Naive thymus-derived CD4-positive, alpha-beta T cell (primary cell): Measurements from ENCODE around the gene CDCP1. TPM values are rescaled to one million over a fixed set of nuclear protein-coding genes. Genes with fewer than 3 reads are reported as not detected.
A peak's percentile ranks its signal among the peaks of the same experiment; 100 is the strongest.

ENCODE experiments used
- ATAC-seq: fragments of 150-1000 bp; cut with Tn5 transposase; 2 replicates; pipeline ENCODE4 v1.10.0; 2021; ENCODE audit warnings: mild to moderate bottlenecking, moderate library complexity
- CTCF ChIA-PET: fragments of 350-600 bp; sonication (Branson Sonifier 250); formaldehyde crosslinking; loops from one replicate; lab custom pipeline; 2021; ENCODE audit warnings: antibody characterized with exemption; lab: Charles Lee
- POLR2A ChIA-PET: fragments of 350-600 bp; sonication (Branson Sonifier 250); formaldehyde crosslinking; loops from one replicate; lab custom pipeline; 2021; ENCODE audit warnings: antibody characterized with exemption, inconsistent platforms; lab: Charles Lee
- DNase-seq, 9 donors: peaks; one replicate each; pipeline versions ENCODE4 v3.0.0 to v3.0.0-alpha.2; 2020 to 2022; ENCODE audit warnings: mixed read lengths in 1 of 9
- H3K27ac ChIP-seq: one replicate; pipeline ENCODE4 v1.7.0; 2013; ENCODE audit warnings: mild to moderate bottlenecking, low read depth, low read length, moderate library complexity
- H3K27me3 ChIP-seq, 2 donors: one replicate each; pipeline ENCODE4 v1.7.0; 2013; ENCODE audit warnings: low read length in 2 of 2, mild to moderate bottlenecking in 2 of 2, moderate library complexity in 2 of 2; ENCODE audit not compliant: control insufficient read depth in 2 of 2, insufficient read depth in 2 of 2
- H3K36me3 ChIP-seq, 3 experiments: 1 replicate in 2 of 3; 2 replicates in 1 of 3; pipeline ENCODE4 v1.7.0; 2013; ENCODE audit warnings: low read length in 3 of 3, mild to moderate bottlenecking in 3 of 3, moderate library complexity in 1 of 3; ENCODE audit not compliant: insufficient read depth in 3 of 3, control insufficient read depth in 2 of 3
- H3K4me1 ChIP-seq, 2 donors: one replicate each; pipeline ENCODE4 v1.7.0; 2013; ENCODE audit warnings: low read length in 2 of 2, mild to moderate bottlenecking in 2 of 2, moderate library complexity in 1 of 2; ENCODE audit not compliant: control insufficient read depth in 2 of 2, insufficient read depth in 2 of 2
- H3K4me3 ChIP-seq: 2 replicates; pipeline ENCODE4 v1.7.0; 2013; ENCODE audit warnings: mild to moderate bottlenecking, low read length
- H3K9me3 ChIP-seq, 3 experiments: 1 replicate in 2 of 3; 2 replicates in 1 of 3; pipeline ENCODE4 v1.7.0; 2013; ENCODE audit warnings: low read length in 3 of 3; ENCODE audit not compliant: control insufficient read depth in 2 of 3
- H3K27ac Mint-ChIP-seq, 9 donors: one replicate each; pipeline ENCODE4 v1.8.0; 2020 to 2022; ENCODE audit warnings: mixed read lengths in 9 of 9, mild to moderate bottlenecking in 8 of 9, moderate library complexity in 5 of 9, inconsistent platforms in 2 of 9
- H3K27me3 Mint-ChIP-seq, 5 donors: one replicate each; pipeline ENCODE4 v1.8.0; 2021 to 2022; ENCODE audit warnings: mixed read lengths in 5 of 5, mild to moderate bottlenecking in 1 of 5
- H3K36me3 Mint-ChIP-seq, 5 donors: one replicate each; pipeline ENCODE4 v1.8.0; 2020 to 2022; ENCODE audit warnings: mixed read lengths in 5 of 5, mild to moderate bottlenecking in 3 of 5, inconsistent platforms in 1 of 5
- H3K4me1 Mint-ChIP-seq, 7 donors: one replicate each; pipeline ENCODE4 v1.8.0; 2020 to 2022; ENCODE audit warnings: mixed read lengths in 7 of 7, mild to moderate bottlenecking in 3 of 7, inconsistent platforms in 1 of 7
- H3K4me3 Mint-ChIP-seq, 10 donors: one replicate each; pipeline ENCODE4 v1.8.0; 2020 to 2022; ENCODE audit warnings: mild to moderate bottlenecking in 10 of 10, mixed read lengths in 10 of 10, moderate library complexity in 6 of 10, inconsistent platforms in 2 of 10
- H3K9me3 Mint-ChIP-seq, 11 donors: one replicate each; pipeline ENCODE4 v1.8.0; 2020 to 2022; ENCODE audit warnings: mixed read lengths in 11 of 11, mild to moderate bottlenecking in 4 of 11, inconsistent platforms in 1 of 11, moderate library complexity in 1 of 11
- intact Hi-C, 2 donors: fragments of 100-400 bp; cut with micrococcal nuclease; formaldehyde crosslinking; loops; one replicate each; pipeline ENCODE4 v1.15.1; 2023
- polyA plus RNA-seq, 2 donors: library from polyadenylated mRNA; unstranded; fragments of 300-500 nt; fragmentation: Illumina TruSeq; gene quantifications; one replicate each; pipeline ENCODE4 v1.2.3, GENCODE V29; 2021
- total RNA-seq, 6 experiments: library from RNA in 5 of 6; stranded (reverse) in 5 of 6; gene quantifications; 1 replicate in 5 of 6; 2 replicates in 1 of 6; pipeline ENCODE4 v1.2.3 and lab custom pipeline; 2021 to 2026

Gene CDCP1
- total and polyA plus RNA-seq, 7 experiments from 2014 or later: 0.05 to 7.2 (median 0.81) TPM

GRCh38 chr3:45062697-45063070 lies 83.5 kb downstream of the CDCP1 start:
- ATAC-seq (no peak), DNase-seq (no peak)
- no peak overlapping the region for H3K27ac ChIP-seq
- no peaks in the 10 kb centered on the region for H3K27me3 ChIP-seq
- H3K27me3 Mint-ChIP-seq: peaks cover 0 to 4% (median 2%) of the 10 kb centered on the region in 5 donors
- no peaks in the 10 kb centered on the region for H3K9me3 ChIP-seq
- no peak overlapping the region for H3K4me3 Mint-ChIP-seq
- H3K4me1 ChIP-seq: peaks cover 0 to 7% of the 10 kb centered on the region in 2 donors
- H3K27ac Mint-ChIP-seq: no peak overlapping the region
- POLR2A ChIA-PET: no interaction called here
- no peaks in the 10 kb centered on the region for H3K36me3 ChIP-seq
- no peak overlapping the region for H3K4me3 ChIP-seq
- CTCF ChIA-PET: no interaction called here
- peaks cover 0 to 2% (median 0%) of the 10 kb centered on the region in 11 donors for H3K9me3 Mint-ChIP-seq
- H3K4me1 Mint-ChIP-seq: peaks cover 8 to 36% (median 17%) of the 10 kb centered on the region in 7 donors
- peaks cover 0 to 4% (median 0%) of the 10 kb centered on the region in 5 donors for H3K36me3 Mint-ChIP-seq
- intact Hi-C loops: loop anchor here (5.0 kb wide), 2 partner anchors 45 to 1350 kb away; no protein-coding TSS in a partner anchor

DNA sequence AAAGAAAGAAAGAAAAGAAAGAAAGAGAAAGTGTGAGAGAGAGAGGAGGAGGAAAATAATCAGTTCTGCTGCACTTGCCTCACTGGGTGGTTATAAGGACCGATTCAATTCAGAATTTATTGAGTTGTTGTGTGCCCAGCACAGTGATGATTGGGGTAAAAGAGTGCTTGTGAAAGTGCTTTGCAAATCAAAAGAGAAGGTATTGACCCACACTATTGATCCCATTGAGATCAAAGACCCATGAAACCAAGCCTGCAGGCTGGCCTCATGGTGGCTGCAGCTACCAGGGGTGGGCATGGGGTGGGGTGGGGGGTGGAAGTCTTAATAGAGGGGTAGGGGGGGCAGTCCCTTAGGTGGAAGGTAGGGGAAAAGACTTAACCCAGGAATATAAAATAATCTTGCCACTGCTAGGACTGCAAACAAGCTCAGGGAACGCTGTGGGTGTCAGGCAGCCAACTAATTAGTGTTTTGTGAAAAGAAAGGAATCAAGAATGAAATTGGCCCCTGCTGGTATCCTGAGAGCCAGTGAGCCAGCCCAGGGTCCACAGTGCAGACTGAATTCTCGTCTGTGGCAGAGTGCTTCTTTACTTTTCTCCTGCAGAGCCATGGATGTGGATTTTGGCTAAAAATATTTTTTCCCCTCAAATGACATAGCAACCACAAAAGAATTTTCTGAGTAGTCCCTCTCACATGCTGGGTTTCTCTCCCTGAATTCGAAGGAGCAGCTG lies 85.8 kb downstream of the CDCP1 start:
- ChIA-PET CTCF (no interaction called here), POLR2A (no interaction called here)
- DNase-seq (no peak), ATAC-seq (no peak)
- H3K4me3 Mint-ChIP-seq: no peak overlapping the region
- Histone ChIP-seq H3K9me3 (no peaks in the 10 kb centered on the region), H3K36me3 (no peaks in the 10 kb centered on the region), H3K27ac (no peak overlapping the region), H3K4me3 (no peak overlapping the region), H3K4me1 (peaks cover 0 to 7% of the 10 kb centered on the region in 2 donors), H3K27me3 (no peaks in the 10 kb centered on the region)
- H3K4me1 Mint-ChIP-seq: peaks cover 6 to 27% (median 12%) of the 10 kb centered on the region in 7 donors
- H3K27ac Mint-ChIP-seq: peak overlapping the region in 2 of 9 donors; percentile 24 to 31
- H3K27me3 Mint-ChIP-seq: peaks cover 0 to 7% (median 4%) of the 10 kb centered on the region in 5 donors
- intact Hi-C loops: loop anchor here (5.0 kb wide), 2 partner anchors 47 to 1352 kb away; no protein-coding TSS in a partner anchor
- H3K36me3 Mint-ChIP-seq: peaks cover 0 to 1% (median 0%) of the 10 kb centered on the region in 5 donors
- no peaks in the 10 kb centered on the region for H3K9me3 Mint-ChIP-seq

- DNase-seq: no peak
- Histone ChIP-seq H3K27ac (no peak overlapping the region), H3K27me3 (no peaks in the 10 kb centered on the region), H3K36me3 (no peaks in the 10 kb centered on the region), H3K9me3 (no peaks in the 10 kb centered on the region), H3K4me3 (no peak overlapping the region), H3K4me1 (no peaks in the 10 kb centered on the region)
- peaks cover 0 to 1% (median 0%) of the 10 kb centered on the region in 5 donors for H3K36me3 Mint-ChIP-seq
- no peak for ATAC-seq
- intact Hi-C loops: no loop called here
- CTCF ChIA-PET: no interaction called here
- peaks cover 0 to 7% (median 0%) of the 10 kb centered on the region in 5 donors for H3K27me3 Mint-ChIP-seq
- H3K9me3 Mint-ChIP-seq: no peaks in the 10 kb centered on the region
- peaks cover 0 to 26% (median 0%) of the 10 kb centered on the region in 7 donors for H3K4me1 Mint-ChIP-seq
- no peak overlapping the region for H3K4me3 Mint-ChIP-seq
- no peak overlapping the region for H3K27ac Mint-ChIP-seq
- POLR2A ChIA-PET: no interaction called here
Measured at GRCh38 chr3:45059132-45059531, 87.0 kb downstream of the CDCP1 start.

DNA sequence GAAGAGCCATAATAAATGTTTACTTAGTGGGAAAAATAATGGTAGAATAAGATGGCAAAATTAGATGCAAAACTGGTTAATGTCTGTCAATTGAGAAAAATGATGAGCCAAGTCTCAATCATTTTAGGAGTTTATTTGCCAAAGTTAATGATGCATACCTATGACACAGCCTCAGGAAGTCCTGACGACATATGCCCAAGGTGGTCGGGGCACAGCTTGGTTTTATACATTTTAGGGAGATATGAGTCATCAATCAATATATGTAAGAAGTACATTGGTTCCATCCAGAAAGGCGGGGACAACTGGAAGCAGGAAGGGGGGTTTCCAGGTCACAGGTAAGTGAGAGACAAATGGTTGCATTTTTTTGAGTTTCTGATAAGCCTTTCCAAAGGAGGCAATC lies 88.6 kb downstream of the CDCP1 start:
- Histone ChIP-seq H3K4me1 (no peaks in the 10 kb centered on the region), H3K27ac (no peak overlapping the region), H3K27me3 (no peaks in the 10 kb centered on the region), H3K36me3 (no peaks in the 10 kb centered on the region), H3K9me3 (no peaks in the 10 kb centered on the region), H3K4me3 (no peak overlapping the region)
- ChIA-PET CTCF (no interaction called here), POLR2A (no interaction called here)
- Mint-ChIP-seq H3K9me3 (no peaks in the 10 kb centered on the region), H3K27me3 (peaks cover 0 to 7% (median 0%) of the 10 kb centered on the region in 5 donors), H3K27ac (no peak overlapping the region), H3K4me3 (no peak overlapping the region), H3K4me1 (peaks cover 0 to 33% (median 0%) of the 10 kb centered on the region in 7 donors), H3K36me3 (peaks cover 0 to 1% (median 0%) of the 10 kb centered on the region in 5 donors)
- no peak for ATAC-seq
- intact Hi-C loops: no loop called here
- no peak for DNase-seq

- Histone ChIP-seq H3K36me3 (no peaks in the 10 kb centered on the region), H3K4me1 (no peaks in the 10 kb centered on the region), H3K4me3 (no peak overlapping the region), H3K27ac (no peak overlapping the region), H3K9me3 (no peaks in the 10 kb centered on the region), H3K27me3 (no peaks in the 10 kb centered on the region)
- POLR2A ChIA-PET: interaction anchor here (0.9 kb wide), 1 partner anchor 18 kb away, joined by 3 read pairs; no protein-coding TSS in a partner anchor
- CTCF ChIA-PET: interaction anchor here (2.3 kb wide), 1 partner anchor 154 kb away, joined by 19 read pairs; no protein-coding TSS in a partner anchor
- Mint-ChIP-seq H3K9me3 (peaks cover 0 to 2% (median 0%) of the 10 kb centered on the region in 11 donors), H3K36me3 (peaks cover 0 to 1% (median 0%) of the 10 kb centered on the region in 5 donors), H3K4me3 (no peak overlapping the region), H3K27me3 (peaks cover 0 to 7% (median 0%) of the 10 kb centered on the region in 5 donors), H3K27ac (no peak overlapping the region), H3K4me1 (peaks cover 0 to 30% (median 0%) of the 10 kb centered on the region in 7 donors)
- DNase-seq (no peak), ATAC-seq (no peak)
- intact Hi-C loops: no loop called here
Measured at GRCh38 chr3:45056608-45057301, 89.4 kb downstream of the CDCP1 start.

DNA sequence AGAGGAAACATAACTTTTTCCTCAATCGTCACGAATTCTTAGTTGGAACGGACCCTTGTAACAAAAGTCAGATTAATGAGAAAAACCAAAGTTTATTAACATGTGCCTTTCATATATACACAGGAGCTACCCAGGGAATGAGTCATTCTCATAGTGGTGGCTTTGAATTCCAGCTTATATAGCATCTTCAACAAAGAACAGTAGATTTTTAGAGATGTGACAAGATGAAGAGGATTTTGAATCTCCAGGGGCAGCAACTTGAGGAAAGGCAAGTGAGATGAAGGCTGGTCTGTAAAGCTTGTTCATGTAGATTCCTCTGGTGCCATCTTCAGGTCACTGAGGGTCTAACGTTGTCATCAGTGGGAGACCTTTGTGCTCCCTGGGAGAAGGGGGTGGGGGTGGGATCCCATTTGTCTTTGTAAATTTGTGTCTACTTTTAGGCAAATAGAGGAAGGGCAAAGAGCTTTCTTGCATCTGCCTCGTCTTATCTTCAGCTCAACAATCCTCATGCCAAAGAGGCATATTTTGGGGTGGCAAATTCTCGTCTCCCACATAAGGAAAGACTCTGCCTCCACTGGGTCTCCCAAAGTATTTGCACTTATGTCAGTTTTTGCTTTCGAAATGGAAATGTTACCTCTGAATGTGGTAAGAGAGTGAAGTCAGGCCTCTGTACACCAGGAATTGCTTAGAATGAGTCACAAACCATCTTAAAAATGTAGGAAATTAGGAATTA lies 90.6 kb downstream of the CDCP1 start:
- H3K27ac ChIP-seq: no peak overlapping the region

More for the DNA sequence above, 90.6 kb downstream of the CDCP1 start:
- Histone ChIP-seq H3K4me1 (no peaks in the 10 kb centered on the region), H3K27me3 (no peaks in the 10 kb centered on the region), H3K9me3 (no peaks in the 10 kb centered on the region), H3K4me3 (no peak overlapping the region), H3K36me3 (no peaks in the 10 kb centered on the region)
- no peak overlapping the region for H3K4me3 Mint-ChIP-seq
- intact Hi-C loops: loop anchor here in 1 of 2 donors (2.0 kb wide), 1 partner anchor 15 kb away; no protein-coding TSS in a partner anchor
- H3K4me1 Mint-ChIP-seq: peaks cover 0 to 30% (median 0%) of the 10 kb centered on the region in 7 donors
- peak in 1 of 9 donors; percentile 20 for DNase-seq
- H3K27me3 Mint-ChIP-seq: peaks cover 0 to 9% (median 0%) of the 10 kb centered on the region in 5 donors
- H3K9me3 Mint-ChIP-seq: peaks cover 0 to 2% (median 0%) of the 10 kb centered on the region in 11 donors
- POLR2A ChIA-PET: interaction anchor here (0.6 to 0.9 kb wide), 2 partner anchors 20 to 1784 kb away, joined by 3 read pairs; no protein-coding TSS in a partner anchor
- peaks cover 0 to 1% (median 0%) of the 10 kb centered on the region in 5 donors for H3K36me3 Mint-ChIP-seq
- CTCF ChIA-PET: interaction anchor here (0.8 to 2.3 kb wide), 4 partner anchors 10 to 155 kb away, joined by 3 to 19 read pairs (median 8); no protein-coding TSS in a partner anchor
- no peak overlapping the region for H3K27ac Mint-ChIP-seq
- ATAC-seq: peak; percentile 38
